CD14-positive monocyte (primary cell): ENCODE results near the gene ROR1. TPM values are rescaled to one million over a fixed set of nuclear protein-coding genes. Genes with fewer than 3 reads are reported as not detected.

Experiments used
- DNase-seq, 3 donors: peaks; one replicate each; pipeline ENCODE4 v3.0.0-alpha.2; 2011 to 2022
- H2AFZ ChIP-seq: 2 replicates; pipeline ENCODE4 v1.6.0; 2012; ENCODE audit warnings: mild to moderate bottlenecking, low read depth, low read length, inconsistent platforms; ENCODE audit not compliant: insufficient read depth, poor library complexity, severe bottlenecking
- H3K27ac ChIP-seq, 2 donors: 1 replicate in 1 of 2; 2 replicates in 1 of 2; pipeline ENCODE4 v1.5.1; 2012 to 2013; ENCODE audit warnings: low read length in 2 of 2, control low read depth in 1 of 2, inconsistent platforms in 1 of 2, low read depth in 1 of 2, mild to moderate bottlenecking in 1 of 2
- H3K27me3 ChIP-seq, 2 donors: one replicate each; pipeline versions ENCODE4 v1.6.0 to v1.6.1; 2011 to 2013; ENCODE audit warnings: low read length in 2 of 2; ENCODE audit not compliant: control insufficient read depth in 2 of 2, insufficient read depth in 2 of 2
- H3K36me3 ChIP-seq, 2 donors: replicated peaks in 1 of 2; 1 replicate in 1 of 2; 2 replicates in 1 of 2; pipeline versions ENCODE4 v1.5.1 to v1.6.1; 2012 to 2013; ENCODE audit warnings: low read length in 2 of 2, control low read depth in 1 of 2, inconsistent platforms in 1 of 2, mild to moderate bottlenecking in 1 of 2; ENCODE audit not compliant: insufficient read depth in 2 of 2, control insufficient read depth in 1 of 2
- H3K4me1 ChIP-seq, 2 donors: 1 replicate in 1 of 2; 2 replicates in 1 of 2; pipeline versions ENCODE4 v1.5.1 to v1.6.1; 2012 to 2013; ENCODE audit warnings: low read length in 2 of 2, control low read depth in 1 of 2, inconsistent platforms in 1 of 2, mild to moderate bottlenecking in 1 of 2, moderate library complexity in 1 of 2; ENCODE audit not compliant: insufficient read depth in 2 of 2, control insufficient read depth in 1 of 2
- H3K4me2 ChIP-seq: replicated peaks from 2 replicates; pipeline ENCODE3; 2012; ENCODE audit warnings: low read length, moderate library complexity, mild to moderate bottlenecking; ENCODE audit not compliant: poor library complexity, severe bottlenecking; ENCODE audit errors: extremely low read depth
- H3K4me3 ChIP-seq, 3 experiments: fragments of 200-600 bp in 1 of 3; sonication (generic) in 1 of 3; replicated peaks in 1 of 3; 1 replicate in 2 of 3; 2 replicates in 1 of 3; pipeline ENCODE4 v1.5.1; 2011 to 2013; ENCODE audit warnings: low read length in 3 of 3, mild to moderate bottlenecking in 3 of 3, control low read depth in 2 of 3, low read depth in 2 of 3, inconsistent platforms in 1 of 3, moderate library complexity in 1 of 3
- H3K79me2 ChIP-seq: 2 replicates; pipeline ENCODE4 v1.6.0; 2012; ENCODE audit warnings: mild to moderate bottlenecking, control low read depth, inconsistent platforms, low read length, moderate library complexity; ENCODE audit not compliant: insufficient read depth
- H3K9ac ChIP-seq: 2 replicates; pipeline ENCODE4 v1.6.0; 2017; ENCODE audit warnings: low read length, mild to moderate bottlenecking; ENCODE audit not compliant: insufficient read depth, poor library complexity, severe bottlenecking
- H3K9me3 ChIP-seq, 2 donors: replicated peaks in 1 of 2; 1 replicate in 1 of 2; 2 replicates in 1 of 2; pipeline versions ENCODE4 v1.5.1 to v1.6.1; 2012 to 2013; ENCODE audit warnings: low read length in 2 of 2, control low read depth in 1 of 2; ENCODE audit not compliant: control insufficient read depth in 1 of 2, insufficient read depth in 1 of 2
- H4K20me1 ChIP-seq: 2 replicates; pipeline ENCODE4 v1.6.0; 2012; ENCODE audit warnings: mild to moderate bottlenecking, low read length, control low read depth, moderate library complexity; ENCODE audit not compliant: insufficient read depth
- H3K27ac Mint-ChIP-seq, 7 donors: one replicate each; pipeline ENCODE4 v1.8.0; 2020; ENCODE audit warnings: mild to moderate bottlenecking in 7 of 7, mixed read lengths in 7 of 7, moderate library complexity in 6 of 7, inconsistent platforms in 2 of 7
- H3K27me3 Mint-ChIP-seq, 3 donors: one replicate each; pipeline ENCODE4 v1.8.0; 2021 to 2022; ENCODE audit warnings: low read depth in 3 of 3, mild to moderate bottlenecking in 3 of 3, mixed read lengths in 3 of 3, moderate library complexity in 3 of 3, inconsistent platforms in 1 of 3
- H3K36me3 Mint-ChIP-seq, 2 donors: one replicate each; pipeline ENCODE4 v1.8.0; 2020; ENCODE audit warnings: mixed read lengths in 2 of 2, inconsistent platforms in 1 of 2, mild to moderate bottlenecking in 1 of 2
- H3K4me1 Mint-ChIP-seq: one replicate; pipeline ENCODE4 v1.8.0; 2020; ENCODE audit warnings: mild to moderate bottlenecking, mixed read lengths
- H3K4me3 Mint-ChIP-seq, 2 donors: one replicate each; pipeline ENCODE4 v1.8.0; 2020; ENCODE audit warnings: mild to moderate bottlenecking in 2 of 2, mixed read lengths in 2 of 2, moderate library complexity in 1 of 2
- H3K9me3 Mint-ChIP-seq, 7 donors: one replicate each; pipeline ENCODE4 v1.8.0; 2020 to 2022; ENCODE audit warnings: mixed read lengths in 7 of 7, mild to moderate bottlenecking in 6 of 7, moderate library complexity in 6 of 7, inconsistent platforms in 2 of 7
- WGBS: methylation state at CpG from one replicate; pipeline ENCODE4 v1.1.5; 2013; ENCODE audit warnings: missing lambda C conversion rate; ENCODE audit not compliant: insufficient coverage; 5-methylcytosine and 5-hydroxymethylcytosine counted together
- intact Hi-C, 2 donors: fragments of 100-400 bp; cut with micrococcal nuclease; formaldehyde crosslinking; loops; one replicate each; pipeline versions ENCODE4 v1.15.0 to v1.15.1; 2023
- polyA plus RNA-seq, 3 donors: library from polyadenylated mRNA; depleted of rRNA in 1 of 3; unstranded in 2 of 3; stranded (reverse) in 1 of 3; fragments of 300-500 nt in 2 of 3; fragments of >200 nt in 1 of 3; fragmentation: Illumina TruSeq in 2 of 3; gene quantifications; 1 replicate in 2 of 3; 2 replicates in 1 of 3; pipeline ENCODE4 v1.2.3, GENCODE V29; 2012 to 2021
- TF ChIP-seq, protein P1 (sequence below): fragments of 200-600 bp; IDR thresholded peaks from one replicate; pipeline ENCODE4 v1.8.0; 2022; ENCODE audit warnings: antibody characterized with exemption, mild to moderate bottlenecking

ROR1 gene
- polyA plus RNA-seq, 3 donors: not detected

GRCh38 chr1:63777965-63778880 lies 4.4 kb downstream of the ROR1 start:
- Histone ChIP-seq H3K4me2 (no peak overlapping the region), H3K9me3 (no peaks in the 10 kb centered on the region), H3K27ac (no peak overlapping the region), H3K36me3 (no peaks in the 10 kb centered on the region), H3K4me3 (no peak overlapping the region), H3K9ac (no peak overlapping the region), H3K27me3 (peaks cover 38 to 52% of the 10 kb centered on the region in 2 donors), H2AFZ (no peak overlapping the region), H4K20me1 (no peaks in the 10 kb centered on the region), H3K79me2 (no peaks in the 10 kb centered on the region), H3K4me1 (peaks cover 7 to 9% of the 10 kb centered on the region in 2 donors)
- H3K36me3 Mint-ChIP-seq: peaks cover 0 to 4% of the 10 kb centered on the region in 2 donors
- peaks cover 16% of the 10 kb centered on the region for H3K4me1 Mint-ChIP-seq
- H3K9me3 Mint-ChIP-seq: peaks cover 0 to 11% (median 4%) of the 10 kb centered on the region in 7 donors
- H3K27me3 Mint-ChIP-seq: peaks cover 35 to 58% (median 41%) of the 10 kb centered on the region in 3 donors
- H3K27ac Mint-ChIP-seq: no peak overlapping the region
- no peak for DNase-seq
- TF ChIP-seq, protein P1, sequence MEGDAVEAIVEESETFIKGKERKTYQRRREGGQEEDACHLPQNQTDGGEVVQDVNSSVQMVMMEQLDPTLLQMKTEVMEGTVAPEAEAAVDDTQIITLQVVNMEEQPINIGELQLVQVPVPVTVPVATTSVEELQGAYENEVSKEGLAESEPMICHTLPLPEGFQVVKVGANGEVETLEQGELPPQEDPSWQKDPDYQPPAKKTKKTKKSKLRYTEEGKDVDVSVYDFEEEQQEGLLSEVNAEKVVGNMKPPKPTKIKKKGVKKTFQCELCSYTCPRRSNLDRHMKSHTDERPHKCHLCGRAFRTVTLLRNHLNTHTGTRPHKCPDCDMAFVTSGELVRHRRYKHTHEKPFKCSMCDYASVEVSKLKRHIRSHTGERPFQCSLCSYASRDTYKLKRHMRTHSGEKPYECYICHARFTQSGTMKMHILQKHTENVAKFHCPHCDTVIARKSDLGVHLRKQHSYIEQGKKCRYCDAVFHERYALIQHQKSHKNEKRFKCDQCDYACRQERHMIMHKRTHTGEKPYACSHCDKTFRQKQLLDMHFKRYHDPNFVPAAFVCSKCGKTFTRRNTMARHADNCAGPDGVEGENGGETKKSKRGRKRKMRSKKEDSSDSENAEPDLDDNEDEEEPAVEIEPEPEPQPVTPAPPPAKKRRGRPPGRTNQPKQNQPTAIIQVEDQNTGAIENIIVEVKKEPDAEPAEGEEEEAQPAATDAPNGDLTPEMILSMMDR: no peak
- no CpG with 5 or more reads among the region's 3 CpGs for WGBS
- intact Hi-C loops: no loop called here
- no peak overlapping the region for H3K4me3 Mint-ChIP-seq

GRCh38 chr1:63779338-63780211 lies 5.8 kb downstream of the ROR1 start:
- Mint-ChIP-seq H3K4me1 (peaks cover 10% of the 10 kb centered on the region), H3K36me3 (peaks cover 0 to 4% of the 10 kb centered on the region in 2 donors), H3K4me3 (no peak overlapping the region), H3K27me3 (peaks cover 29 to 48% (median 32%) of the 10 kb centered on the region in 3 donors), H3K9me3 (peaks cover 0 to 8% (median 0%) of the 10 kb centered on the region in 7 donors), H3K27ac (no peak overlapping the region)
- H3K4me3 ChIP-seq: no peak overlapping the region
- no peak overlapping the region for H3K9ac ChIP-seq
- WGBS: no CpG with 5 or more reads among the region's 7 CpGs
- no peaks in the 10 kb centered on the region for H3K9me3 ChIP-seq
- H3K27me3 ChIP-seq: peaks cover 34 to 43% of the 10 kb centered on the region in 2 donors
- no peak overlapping the region for H3K27ac ChIP-seq
- H3K4me1 ChIP-seq: peaks cover 6% of the 10 kb centered on the region in 2 donors
- no peaks in the 10 kb centered on the region for H3K79me2 ChIP-seq
- H3K36me3 ChIP-seq: no peaks in the 10 kb centered on the region
- H4K20me1 ChIP-seq: no peaks in the 10 kb centered on the region
- no peak overlapping the region for H2AFZ ChIP-seq
- no peak for DNase-seq
- TF ChIP-seq, protein P1: no peak
- intact Hi-C loops: no loop called here
- no peak overlapping the region for H3K4me2 ChIP-seq
